Stimulated activated CD4-positive, alpha-beta T cell treated with anti-CD3 and anti-CD28 coated beads, Interleukin-12 subunit alpha, Interleukin-12 subunit beta, amount 100 ng/mL, for 48 hours (primary cell): ENCODE results near the gene ORC4.

Experiments
- DNase-seq, 3 donors: peaks; one replicate each; pipeline ENCODE4 v3.0.0-alpha.2; 2020; ENCODE audit warnings: low read depth in 2 of 3, low spot score in 1 of 3

ORC4 gene

DNA sequence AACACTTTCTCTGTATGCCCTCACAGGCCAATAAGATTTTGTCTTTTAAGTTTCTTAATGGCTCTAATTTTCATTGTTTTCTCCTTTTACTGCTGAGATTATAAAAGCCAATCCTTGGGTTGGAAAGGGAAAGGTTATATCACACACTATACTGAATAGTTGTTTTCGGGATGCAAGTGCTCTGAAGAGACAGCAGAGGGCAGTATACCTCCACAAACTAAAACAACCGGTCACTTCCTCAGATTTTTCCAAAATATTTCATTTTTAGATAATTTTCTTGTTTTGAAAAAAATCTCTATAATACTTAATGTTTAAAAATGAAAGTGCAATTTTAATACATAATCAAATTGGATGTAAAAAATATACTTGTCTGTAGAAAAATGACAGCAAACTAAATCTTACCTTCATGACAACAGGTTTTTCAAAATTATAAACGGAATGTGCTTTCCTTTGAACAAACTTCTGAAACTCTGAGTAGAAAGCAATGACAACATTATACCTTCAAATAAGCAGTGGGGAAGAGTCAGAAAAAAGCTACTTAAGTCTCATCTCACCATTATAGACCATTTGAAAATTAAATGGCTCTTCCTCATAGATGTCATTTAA is 82.7 kb downstream of the ORC4 start:
- DNase-seq = no peak

DNA sequence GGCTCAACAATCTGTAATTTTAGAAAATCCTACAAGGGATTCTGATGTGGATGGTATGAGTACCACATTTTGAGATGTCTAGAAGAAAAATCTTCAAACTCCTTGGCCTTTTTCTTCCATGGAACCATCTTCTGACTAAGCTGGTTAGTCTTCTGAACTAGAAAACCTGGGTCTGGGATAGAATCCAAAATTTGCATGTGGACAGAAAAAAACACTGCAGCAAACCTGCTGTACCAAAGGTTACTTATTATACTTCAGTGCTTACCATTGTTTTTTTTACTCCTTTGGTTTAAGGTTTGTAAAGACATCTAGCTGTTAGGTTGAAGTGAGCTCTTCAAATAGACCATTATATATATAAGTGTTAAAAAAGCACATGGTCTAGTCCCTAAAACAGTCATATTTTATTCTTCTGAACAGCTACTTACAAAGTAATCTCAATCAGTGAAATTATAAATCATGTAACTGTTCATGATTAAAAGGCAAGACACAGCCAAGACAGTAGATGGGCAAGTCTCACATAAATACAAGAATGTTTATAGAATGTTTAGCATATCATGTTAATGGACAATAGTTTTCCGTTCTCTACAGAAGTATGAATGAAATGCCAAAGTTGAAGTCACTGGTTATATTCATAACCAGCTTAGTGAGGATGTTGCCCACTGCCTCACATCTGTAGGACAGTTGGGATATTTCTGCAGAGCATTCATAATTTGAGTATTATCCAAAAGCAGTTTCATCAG is 85.5 kb downstream of the ORC4 start:
- DNase-seq = no peak

DNA sequence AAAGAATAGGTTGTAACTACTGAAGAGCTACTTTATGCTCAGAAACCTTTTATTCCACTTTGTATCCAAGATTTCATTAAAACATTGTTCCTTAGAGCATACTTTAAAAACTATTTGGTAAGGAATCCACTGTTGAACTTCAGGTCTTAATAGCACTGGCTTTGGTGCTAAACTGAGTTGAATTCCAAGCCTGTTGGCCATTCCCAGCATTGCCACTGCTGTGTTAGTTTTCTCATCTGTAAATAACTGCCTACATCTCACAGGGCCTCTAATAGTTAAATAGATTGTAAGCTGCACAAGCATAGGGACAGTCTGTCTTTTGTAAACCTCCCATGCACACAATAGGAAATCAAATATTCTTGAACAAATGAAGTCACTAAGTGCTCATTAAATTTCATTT is 86.6 kb downstream of the ORC4 start:
- no peak for DNase-seq

DNA sequence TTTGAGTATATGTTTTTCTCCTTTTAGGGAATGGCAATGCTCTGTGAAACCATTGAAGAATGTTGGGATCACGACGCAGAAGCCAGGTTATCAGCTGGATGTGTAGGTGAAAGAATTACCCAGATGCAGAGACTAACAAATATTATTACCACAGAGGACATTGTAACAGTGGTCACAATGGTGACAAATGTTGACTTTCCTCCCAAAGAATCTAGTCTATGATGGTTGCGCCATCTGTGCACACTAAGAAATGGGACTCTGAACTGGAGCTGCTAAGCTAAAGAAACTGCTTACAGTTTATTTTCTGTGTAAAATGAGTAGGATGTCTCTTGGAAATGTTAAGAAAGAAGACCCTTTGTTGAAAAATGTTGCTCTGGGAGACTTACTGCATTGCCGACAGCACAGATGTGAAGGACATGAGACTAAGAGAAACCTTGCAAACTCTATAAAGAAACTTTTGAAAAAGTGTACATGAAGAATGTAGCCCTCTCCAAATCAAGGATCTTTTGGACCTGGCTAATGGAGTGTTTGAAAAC is 93.4 kb downstream of the ORC4 start:
- no peak for DNase-seq

DNA sequence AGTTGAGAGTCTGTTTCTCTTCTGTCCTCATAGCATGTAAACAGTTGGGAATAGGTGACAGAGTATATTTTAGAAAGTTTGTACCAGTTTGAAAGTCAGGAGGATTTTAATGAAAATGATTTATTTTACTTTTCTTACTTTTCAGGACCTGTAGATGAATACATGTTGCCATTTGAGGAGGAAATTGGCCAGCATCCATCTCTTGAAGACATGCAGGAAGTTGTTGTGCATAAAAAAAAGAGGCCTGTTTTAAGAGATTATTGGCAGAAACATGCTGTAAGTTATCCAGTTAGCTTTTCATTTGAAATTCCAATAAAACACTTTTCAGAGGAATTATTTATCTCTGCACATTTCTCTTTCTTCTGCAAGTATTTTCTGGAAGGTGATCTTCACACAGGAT is 94.7 kb downstream of the ORC4 start:
- no peak for DNase-seq

DNA sequence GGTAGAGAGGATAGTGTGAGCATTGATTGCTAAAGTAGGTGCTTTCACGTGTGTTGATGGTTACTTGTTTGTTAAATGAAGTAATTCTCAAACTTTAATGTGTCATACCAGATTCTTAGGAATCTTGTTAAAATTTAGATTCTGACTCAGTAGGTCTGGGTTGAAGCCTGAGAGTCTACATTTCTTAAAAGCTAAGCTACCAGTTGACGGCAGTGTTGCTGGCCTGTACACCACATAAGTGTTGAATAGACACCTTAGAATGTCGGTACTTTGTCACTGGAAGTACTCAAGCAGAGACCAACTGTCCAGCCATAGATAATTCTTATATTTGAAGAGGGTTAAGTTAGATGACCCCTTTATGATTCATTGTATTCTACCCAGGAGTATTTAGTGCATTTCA is 95.9 kb downstream of the ORC4 start:
- no peak for DNase-seq

DNA sequence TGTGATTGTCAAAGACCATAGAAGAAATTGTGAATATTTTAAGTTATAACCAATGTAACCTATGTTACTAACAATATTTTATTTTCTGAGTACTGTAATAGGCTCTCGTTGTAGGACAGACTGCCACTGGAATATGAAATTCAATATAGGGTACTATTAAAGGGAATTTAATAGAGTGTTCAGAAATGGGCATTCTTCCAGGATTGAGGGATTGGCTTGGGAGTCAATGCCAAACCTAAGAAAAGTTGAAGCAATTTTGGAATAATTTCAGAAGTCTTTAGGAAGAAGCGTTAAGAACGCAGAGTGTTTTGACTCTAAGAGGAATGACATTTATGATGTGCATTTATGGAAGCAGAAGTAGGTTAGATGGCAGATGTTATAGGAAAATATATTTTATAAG is 96.7 kb downstream of the ORC4 start:
- DNase-seq = no peak

DNA sequence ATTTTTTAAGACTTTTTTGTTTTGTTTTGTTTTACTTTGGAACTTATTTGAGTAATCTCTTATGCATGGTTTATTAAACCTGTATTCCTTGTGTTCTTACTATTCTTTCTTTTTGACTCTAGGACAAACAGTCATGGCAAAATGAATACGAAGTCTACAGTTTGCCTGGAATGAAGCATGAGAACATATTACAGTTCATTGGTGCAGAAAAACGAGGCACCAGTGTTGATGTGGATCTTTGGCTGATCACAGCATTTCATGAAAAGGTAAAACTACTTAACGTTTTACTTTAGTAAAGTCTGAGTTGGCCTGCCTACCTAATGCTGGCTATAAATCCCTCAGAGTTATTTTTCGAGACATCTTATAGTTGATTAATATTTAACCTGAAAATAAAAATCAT is 103.4 kb downstream of the ORC4 start:
- DNase-seq = no peak

DNA sequence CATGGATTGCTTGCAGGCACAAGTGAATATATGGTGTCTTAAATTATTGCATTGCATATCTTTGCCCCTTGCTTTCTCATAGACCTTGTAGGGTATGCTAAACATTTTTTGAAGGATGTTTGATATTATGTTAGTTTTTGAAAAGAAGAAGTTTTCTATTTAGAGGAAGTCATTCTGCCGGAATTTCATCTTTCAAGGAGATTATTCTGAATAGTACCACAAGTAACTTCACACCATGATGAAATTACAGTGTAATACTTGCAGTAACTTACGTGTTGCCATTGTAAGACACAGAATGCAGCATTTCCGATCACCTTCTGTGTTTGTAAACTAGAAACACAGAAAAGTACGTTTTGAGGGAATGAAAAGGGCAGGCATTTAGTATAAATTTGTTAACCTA is 103.8 kb downstream of the ORC4 start:
- DNase-seq = no peak

DNA sequence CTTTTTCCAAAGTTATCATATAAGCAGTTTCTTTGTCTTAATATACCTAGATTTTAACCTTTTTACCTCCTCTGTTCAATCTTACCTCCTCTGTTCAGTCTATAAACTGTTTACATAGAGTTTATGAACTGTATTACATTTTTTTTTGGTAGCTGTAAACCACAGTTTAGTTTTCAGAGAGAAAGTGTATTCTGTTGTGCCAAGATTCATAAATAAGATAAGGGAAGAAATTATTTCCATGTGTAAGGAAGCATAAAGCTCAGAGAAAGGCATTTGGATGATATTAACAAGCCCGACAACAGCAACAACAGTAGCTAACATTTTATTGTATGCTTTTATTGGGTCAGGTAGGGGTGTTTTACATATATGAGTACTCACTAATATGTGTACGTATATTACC is 104.5 kb downstream of the ORC4 start:
- no peak for DNase-seq

DNA sequence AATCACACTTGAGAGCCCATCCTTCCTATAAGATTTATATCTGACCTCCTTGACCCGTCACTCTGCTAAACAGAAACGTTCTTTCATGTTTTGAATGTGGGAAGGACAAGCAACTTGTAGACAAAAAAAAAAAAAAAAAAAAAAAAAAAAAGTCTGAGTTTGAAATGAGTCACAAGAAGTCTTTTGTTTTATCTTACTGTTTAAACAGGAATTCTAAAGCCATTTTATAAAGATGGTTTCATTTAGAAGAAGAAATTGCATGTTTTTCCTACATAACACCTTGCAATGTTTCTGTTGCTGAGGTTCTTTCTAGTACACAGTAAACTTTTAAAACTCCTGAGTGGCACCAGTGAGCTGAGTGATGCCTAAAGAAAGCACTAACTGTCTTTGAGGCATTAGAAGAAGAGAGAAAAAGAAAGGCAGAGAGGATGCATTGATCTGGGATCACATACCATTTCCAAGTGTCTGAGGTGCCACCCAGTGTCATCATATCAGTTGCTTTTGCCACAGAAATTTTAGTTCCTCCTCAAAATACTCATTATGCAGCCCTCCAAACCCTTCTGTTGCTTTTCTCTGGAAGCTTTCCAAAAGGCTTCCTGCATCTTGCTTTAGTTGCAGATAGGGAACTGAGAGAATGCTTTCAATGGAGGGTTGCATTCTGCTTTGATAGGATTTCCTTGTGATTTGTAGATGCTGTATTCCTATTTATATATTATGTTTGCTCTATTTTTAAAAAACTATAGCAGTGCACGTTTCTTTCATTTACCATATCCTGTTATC is 106.6 kb downstream of the ORC4 start:
- DNase-seq = no peak

DNA sequence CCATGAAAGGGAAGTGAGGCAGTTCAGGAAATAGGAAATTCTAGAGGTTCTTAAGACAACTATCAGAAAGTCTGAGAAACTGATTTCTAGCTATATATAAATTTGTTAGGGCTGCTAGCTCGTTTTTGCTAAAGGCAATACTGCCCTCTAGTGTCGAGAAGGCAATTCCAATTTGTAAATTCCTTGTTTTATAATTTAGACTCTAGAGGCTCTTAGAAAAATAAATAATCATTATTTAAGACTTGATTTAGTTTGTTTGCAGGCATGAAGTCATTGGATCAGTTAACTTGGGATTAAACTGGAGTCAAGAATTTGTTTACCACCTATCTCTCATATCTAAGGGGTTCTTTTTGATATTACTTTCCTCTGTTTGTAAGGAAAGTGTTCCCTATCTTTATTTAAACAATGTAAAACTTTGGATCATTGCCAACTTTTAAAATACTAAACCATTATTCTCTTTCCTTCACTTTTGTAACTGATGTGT is 109.5 kb downstream of the ORC4 start:
- peak in 1 of 3 donors; percentile 49 for DNase-seq

DNA sequence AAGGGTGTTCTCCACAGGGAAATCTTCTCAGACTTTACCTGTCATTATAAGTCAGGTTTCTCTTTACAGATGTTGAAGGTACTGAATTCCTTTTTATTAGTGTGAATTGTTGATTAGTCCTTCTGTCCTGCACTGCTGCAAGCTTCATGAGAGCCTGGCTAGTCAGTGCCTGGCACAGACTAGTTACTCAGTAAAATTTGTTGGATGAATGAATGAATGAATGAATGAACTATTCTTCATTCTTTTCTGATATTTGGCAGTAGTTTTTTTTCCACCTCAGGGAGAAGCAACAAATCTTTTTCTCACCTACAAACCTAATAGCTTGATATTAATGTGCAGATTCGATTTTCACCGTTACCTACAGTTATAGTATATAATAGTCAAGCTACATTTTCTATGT is 111.4 kb downstream of the ORC4 start:
- no peak for DNase-seq

DNA sequence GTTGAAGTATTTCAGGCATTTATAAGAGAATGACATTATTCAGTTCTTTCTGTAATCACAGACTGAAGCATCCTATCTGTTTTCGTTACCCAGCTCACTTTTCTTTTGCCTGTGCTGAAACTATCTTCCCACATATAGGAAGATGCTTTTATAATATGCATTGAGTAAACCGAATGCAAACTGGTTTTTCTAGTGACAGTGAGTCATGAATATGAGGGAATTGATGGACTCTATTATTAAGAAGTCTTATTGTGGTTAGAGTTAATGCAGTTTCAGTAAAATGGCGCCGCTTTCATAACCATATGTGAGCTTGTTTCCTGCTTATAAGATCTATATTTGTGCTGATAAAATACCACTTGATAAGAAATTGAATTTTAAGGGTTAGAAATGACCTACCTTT is 116.5 kb downstream of the ORC4 start:
- no peak for DNase-seq

DNA sequence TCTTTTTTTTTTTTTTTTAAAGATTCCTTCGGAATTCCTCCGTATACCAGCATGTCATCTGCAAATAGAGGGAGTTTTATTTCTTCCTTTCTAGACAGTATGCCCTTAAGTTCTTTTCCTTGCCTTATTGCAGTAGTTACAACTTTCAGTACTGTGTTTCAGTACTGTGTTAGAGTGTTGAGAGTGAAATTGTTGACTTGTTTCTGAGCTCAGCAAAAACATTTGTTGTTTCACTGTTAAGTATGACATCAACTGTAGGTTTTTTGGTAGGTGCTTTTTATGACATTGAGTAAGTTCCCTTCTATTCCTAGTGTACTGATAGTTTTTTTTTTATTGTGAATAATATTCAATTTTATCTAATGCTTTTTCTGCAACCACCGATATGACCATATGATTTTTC is 131.9 kb downstream of the ORC4 start:
- no peak for DNase-seq

DNA sequence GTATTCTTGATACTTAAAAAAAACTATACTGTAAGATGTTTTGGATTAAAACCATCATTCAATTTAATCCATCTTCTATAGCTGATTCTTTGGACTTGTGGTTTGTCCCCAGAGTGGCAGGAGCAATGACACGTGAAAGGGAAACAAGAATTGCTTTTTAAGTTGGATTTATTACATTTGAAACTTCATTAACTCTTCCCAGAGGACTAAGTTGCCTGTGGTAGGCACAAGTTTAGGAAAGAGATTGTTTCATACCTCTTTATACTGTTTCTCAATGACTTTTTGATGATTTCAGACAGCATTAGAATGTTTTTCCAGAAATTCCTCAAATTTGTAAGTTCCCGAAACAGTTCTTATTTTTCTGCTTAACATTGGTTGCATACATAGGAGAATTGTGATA is 134.4 kb downstream of the ORC4 start:
- DNase-seq = no peak

DNA sequence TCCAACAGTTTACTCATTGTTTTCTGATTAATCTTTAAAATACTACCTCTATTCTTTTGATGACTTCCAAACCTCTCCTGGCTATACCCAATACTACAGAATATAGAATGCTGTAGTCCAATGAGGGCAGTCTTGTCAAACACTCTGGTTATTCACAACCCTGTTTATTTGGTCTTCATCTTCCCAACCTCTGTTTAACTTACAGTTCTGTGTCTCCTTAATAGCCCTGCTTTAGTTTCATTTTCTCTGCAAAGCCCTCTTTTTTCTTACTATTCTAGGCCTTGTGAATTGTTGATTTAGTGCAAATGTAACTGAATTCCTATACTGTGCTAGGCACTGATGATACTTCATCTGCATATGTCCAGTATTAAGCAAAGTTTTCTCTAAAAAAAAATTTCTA is 135.7 kb downstream of the ORC4 start:
- DNase-seq = no peak

DNA sequence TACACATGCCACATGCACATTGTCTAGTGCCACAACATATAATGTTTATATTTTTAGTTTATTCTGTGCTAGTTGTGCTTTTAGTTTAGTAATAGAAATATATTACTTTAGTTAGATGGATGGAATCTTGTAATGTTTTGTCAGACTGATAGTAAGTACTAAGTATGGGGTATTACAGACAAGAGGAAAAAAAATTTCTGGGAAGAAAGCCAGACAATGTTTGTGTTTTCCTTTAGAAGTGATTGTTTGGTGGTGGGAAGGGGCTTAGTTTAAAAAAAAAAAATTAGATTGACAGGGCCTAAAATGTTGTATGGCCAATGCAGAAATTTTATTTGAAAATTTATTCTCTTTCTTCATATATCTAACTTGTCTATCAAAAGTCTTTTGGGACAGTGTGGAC is 137.9 kb downstream of the ORC4 start:
- DNase-seq = no peak
